ENCODE data around the gene SORCS3. TPM values are rescaled to one million over a fixed set of nuclear protein-coding genes. Genes with fewer than 3 reads are reported as not detected.
A peak's percentile ranks its signal among the peaks of the same experiment; 100 is the strongest.

SORCS3 gene
- total RNA-seq, 1 experiment from 2014 or later = 0.05 TPM

- DNase-seq (ENCODE audit: low read depth, low spot score) = peak; percentile 91
- in situ Hi-C loops (cut with HindIII; ENCODE audit: low pct_unique_long_range_greater_than_20kb, low sequenced_read_pairs) = no loop called here
These were observed 325.6 kb downstream of the SORCS3 start for GRCh38 chr10:104966563-104967297.

- in situ Hi-C loops (cut with HindIII; ENCODE audit: low pct_unique_long_range_greater_than_20kb, low sequenced_read_pairs) = no loop called here
These were observed 339.3 kb downstream of the SORCS3 start for GRCh38 chr10:104980368-104980767.

GRCh38 chr10:104981995-104982394 is 340.9 kb downstream of the SORCS3 start:
- DNase-seq (ENCODE audit: low read depth, low spot score) = no peak
- in situ Hi-C loops (cut with HindIII; ENCODE audit: low pct_unique_long_range_greater_than_20kb, low sequenced_read_pairs) = no loop called here

More at GRCh38 chr10:104980368-104980767, 339.3 kb downstream of the SORCS3 start:
- DNase-seq (ENCODE audit: low read depth, low spot score) = no peak

- no peak for DNase-seq (ENCODE audit: low read depth, low spot score)
- in situ Hi-C loops (cut with HindIII; ENCODE audit: low pct_unique_long_range_greater_than_20kb, low sequenced_read_pairs) = no loop called here
These were observed 347.6 kb downstream of the SORCS3 start for GRCh38 chr10:104988686-104989085.

DNA sequence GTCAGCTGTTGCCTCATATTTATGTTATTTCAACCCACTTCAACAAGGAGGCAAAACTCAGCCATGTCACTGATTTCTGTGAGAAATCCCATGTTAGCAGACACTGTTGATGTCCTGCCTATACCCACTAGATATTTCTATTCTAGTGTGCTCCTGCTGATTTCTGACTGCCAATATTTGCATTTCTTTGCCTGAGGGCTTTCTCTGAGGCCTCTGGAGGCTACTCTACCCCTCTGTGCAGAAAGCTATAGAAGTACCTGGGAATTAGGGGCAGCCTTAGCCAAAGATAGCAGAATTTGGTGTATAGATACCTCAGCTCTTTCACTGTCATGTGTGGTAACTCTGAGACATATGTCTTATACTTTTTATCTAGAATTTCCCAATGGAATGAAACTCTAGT is 348.8 kb downstream of the SORCS3 start:
- no peak for DNase-seq (ENCODE audit: low read depth, low spot score)
- in situ Hi-C loops (cut with HindIII; ENCODE audit: low pct_unique_long_range_greater_than_20kb, low sequenced_read_pairs) = no loop called here

DNA sequence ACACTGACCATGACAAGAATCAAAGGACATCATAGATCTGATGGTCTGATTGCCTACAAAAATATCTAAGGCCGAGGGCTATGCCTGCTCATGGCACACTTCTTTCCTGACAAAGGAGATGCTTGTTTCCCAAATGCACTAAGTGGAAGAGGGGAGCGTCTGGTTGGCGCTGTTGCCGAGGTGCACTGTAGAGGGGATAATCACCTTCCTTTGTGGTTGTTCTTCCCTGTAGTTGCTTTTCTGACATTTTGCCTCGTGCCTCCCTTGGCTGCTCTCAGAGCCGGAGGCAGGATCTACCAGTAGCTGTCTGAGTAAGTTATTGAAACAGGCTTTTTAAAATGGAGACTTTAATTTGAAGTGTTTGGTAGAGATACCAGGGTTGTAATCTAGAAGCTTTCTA is 352.0 kb downstream of the SORCS3 start:
- DNase-seq (ENCODE audit: low read depth, low spot score) = peak; percentile 60
- in situ Hi-C loops (cut with HindIII; ENCODE audit: low pct_unique_long_range_greater_than_20kb, low sequenced_read_pairs) = no loop called here

GRCh38 chr10:105001269-105001668 is 360.2 kb downstream of the SORCS3 start:
- in situ Hi-C loops (cut with HindIII; ENCODE audit: low pct_unique_long_range_greater_than_20kb, low sequenced_read_pairs) = no loop called here
- no peak for DNase-seq (ENCODE audit: low read depth, low spot score)

DNA sequence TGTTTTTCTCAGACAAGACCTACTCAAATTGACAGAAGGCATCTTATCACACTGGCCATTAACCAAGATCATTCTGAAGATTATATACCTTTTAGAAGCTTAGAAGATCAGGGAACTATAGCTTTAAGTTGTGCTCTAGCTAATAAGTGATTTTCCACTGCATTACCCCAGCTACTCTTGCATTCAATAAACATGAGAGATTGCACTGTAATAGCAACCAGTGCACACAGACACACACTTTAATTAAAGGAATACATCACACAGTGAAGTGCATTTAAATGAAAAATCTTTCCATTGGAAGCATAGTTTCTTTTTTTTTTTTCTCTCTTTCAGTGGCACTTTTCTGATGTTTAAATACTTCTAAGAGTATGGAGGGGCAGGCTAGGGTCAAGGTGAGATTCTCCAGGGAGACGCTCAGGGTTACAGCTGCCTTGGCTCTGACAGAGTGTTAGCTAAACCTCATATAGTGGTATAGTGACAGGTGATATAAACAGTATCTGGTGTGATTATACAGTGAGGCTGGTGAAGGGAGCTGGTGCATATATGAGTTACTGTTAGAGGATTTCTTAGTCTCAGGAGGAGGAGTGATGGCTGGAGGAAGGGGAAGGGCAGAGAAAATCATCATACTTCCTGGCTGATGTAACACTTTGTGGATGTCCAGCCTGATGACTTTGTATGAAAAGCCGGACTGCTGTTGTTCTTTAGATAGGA is 369.5 kb downstream of the SORCS3 start:
- in situ Hi-C loops (cut with HindIII; ENCODE audit: low pct_unique_long_range_greater_than_20kb, low sequenced_read_pairs) = no loop called here
- DNase-seq (ENCODE audit: low read depth, low spot score) = no peak

DNA sequence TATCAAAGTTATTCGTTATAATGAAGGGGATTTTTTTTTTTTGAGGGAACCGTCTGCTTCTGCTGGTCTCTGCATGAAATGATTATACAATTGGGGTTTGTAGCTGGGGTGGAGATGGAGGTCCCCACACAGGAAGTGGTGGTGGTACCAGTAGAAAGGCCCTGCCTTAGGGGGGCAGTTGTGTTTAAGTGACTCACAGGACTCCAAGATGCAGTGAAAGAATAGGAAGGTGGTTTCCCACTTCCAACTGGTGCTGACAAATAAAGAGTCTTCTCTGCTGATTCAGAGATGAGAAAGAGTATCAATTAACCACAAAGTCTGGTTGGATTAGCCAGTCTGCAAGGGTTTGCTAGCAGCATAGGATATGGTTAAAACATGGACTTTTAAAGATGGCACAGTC is 376.0 kb downstream of the SORCS3 start:
- no peak for DNase-seq (ENCODE audit: low read depth, low spot score)
- in situ Hi-C loops (cut with HindIII; ENCODE audit: low pct_unique_long_range_greater_than_20kb, low sequenced_read_pairs) = no loop called here

DNA sequence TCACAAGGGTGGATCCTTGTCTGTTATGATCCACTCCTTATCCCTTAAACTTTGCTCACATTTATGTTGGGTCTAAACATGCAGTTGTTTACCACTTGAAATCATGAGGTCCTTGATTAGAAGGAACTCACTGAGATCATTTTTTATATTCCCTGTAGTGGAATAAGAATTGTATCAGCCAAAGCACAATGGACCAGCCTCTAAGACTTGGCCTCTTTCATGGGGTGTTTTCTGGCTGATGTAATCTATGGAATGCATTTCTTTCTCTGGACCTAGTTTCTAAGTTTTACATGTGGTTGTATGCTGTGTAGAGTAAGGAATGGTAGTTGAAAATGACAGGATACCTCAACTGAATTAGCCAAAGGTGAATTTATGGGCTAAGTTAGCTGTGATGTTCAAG is 376.6 kb downstream of the SORCS3 start:
- no peak for DNase-seq (ENCODE audit: low read depth, low spot score)
- in situ Hi-C loops (cut with HindIII; ENCODE audit: low pct_unique_long_range_greater_than_20kb, low sequenced_read_pairs) = no loop called here

- no peak for DNase-seq (ENCODE audit: low read depth, low spot score)
- in situ Hi-C loops (cut with HindIII; ENCODE audit: low pct_unique_long_range_greater_than_20kb, low sequenced_read_pairs) = no loop called here
These were observed 382.4 kb downstream of the SORCS3 start for GRCh38 chr10:105023211-105024111.

- DNase-seq (ENCODE audit: low read depth, low spot score) = no peak
- in situ Hi-C loops (cut with HindIII; ENCODE audit: low pct_unique_long_range_greater_than_20kb, low sequenced_read_pairs) = no loop called here
These were observed 383.1 kb downstream of the SORCS3 start for GRCh38 chr10:105024184-105024583.

DNA sequence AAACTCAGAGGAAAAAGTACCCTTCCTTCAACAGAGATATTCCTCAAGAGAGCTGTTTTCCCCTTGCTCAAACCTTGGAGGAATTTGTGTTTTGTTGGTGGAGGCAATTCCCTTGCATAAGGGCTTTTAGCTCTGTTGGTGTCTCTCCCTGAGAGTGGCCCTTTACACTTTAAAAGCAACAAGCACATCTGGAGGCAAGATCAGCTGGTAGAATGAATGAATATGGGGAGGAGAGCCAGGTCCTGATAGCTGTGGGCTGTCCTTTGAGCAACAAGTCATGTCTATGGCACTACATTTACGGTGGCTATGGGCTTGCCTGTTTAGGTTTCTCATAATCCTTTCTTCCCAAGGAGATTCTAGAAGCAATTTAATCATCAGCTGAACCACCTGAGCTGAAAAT is 384.0 kb downstream of the SORCS3 start:
- in situ Hi-C loops (cut with HindIII; ENCODE audit: low pct_unique_long_range_greater_than_20kb, low sequenced_read_pairs) = no loop called here
- DNase-seq (ENCODE audit: low read depth, low spot score) = no peak

DNA sequence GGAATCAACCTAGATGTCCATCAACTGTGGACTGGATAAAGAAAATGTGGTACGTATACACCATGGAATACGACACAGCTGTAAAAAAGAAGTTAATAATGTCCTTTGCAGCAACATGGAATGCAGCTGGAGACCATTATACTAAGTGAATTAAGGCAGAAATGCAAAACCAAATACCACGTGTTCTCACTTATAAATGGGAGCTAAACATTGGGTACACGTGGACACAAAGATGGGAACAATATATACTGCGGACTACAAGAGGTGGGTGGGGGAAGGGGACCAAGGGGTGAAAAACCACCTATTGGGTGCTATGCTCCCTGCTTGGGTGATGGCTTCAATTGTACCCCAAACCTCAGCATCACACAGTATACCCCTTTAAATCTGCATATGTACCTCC is 385.5 kb downstream of the SORCS3 start:
- in situ Hi-C loops (cut with HindIII; ENCODE audit: low pct_unique_long_range_greater_than_20kb, low sequenced_read_pairs) = no loop called here
- no peak for DNase-seq (ENCODE audit: low read depth, low spot score)

GRCh38 chr10:105029286-105029685 is 388.2 kb downstream of the SORCS3 start:
- DNase-seq (ENCODE audit: low read depth, low spot score) = no peak
- in situ Hi-C loops (cut with HindIII; ENCODE audit: low pct_unique_long_range_greater_than_20kb, low sequenced_read_pairs) = no loop called here

DNA sequence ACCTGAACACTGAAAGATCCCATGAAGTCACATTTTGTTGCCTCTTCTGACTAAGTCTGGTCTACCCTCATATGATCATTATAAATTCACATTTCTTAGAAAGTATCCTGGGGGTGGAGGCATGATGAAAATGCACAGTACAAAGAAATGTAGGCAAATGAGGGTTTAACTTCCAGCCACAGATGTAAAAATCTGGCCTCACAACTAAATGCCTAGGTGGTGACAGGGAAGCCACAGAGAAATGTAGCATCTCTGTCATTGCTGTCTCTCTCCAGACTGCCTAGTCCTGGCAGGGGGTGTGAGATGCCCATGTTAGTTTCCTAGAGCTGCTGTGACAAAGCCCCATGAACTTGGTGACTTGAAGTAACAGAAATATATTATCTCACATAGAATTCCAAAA is 395.9 kb downstream of the SORCS3 start:
- in situ Hi-C loops (cut with HindIII; ENCODE audit: low pct_unique_long_range_greater_than_20kb, low sequenced_read_pairs) = no loop called here
- no peak for DNase-seq (ENCODE audit: low read depth, low spot score)

- DNase-seq (ENCODE audit: low read depth, low spot score) = no peak
- in situ Hi-C loops (cut with HindIII; ENCODE audit: low pct_unique_long_range_greater_than_20kb, low sequenced_read_pairs) = no loop called here
These were observed 400.9 kb downstream of the SORCS3 start for GRCh38 chr10:105041956-105042355.

GRCh38 chr10:105042906-105043552 is 401.9 kb downstream of the SORCS3 start:
- DNase-seq (ENCODE audit: low read depth, low spot score) = no peak
- in situ Hi-C loops (cut with HindIII; ENCODE audit: low pct_unique_long_range_greater_than_20kb, low sequenced_read_pairs) = no loop called here
